ENCODE measurements around the gene ACSS1.

Gene ACSS1

GRCh38 chr20:25087186-25087929 lies 29.4 kb upstream of the ACSS1 start:
- no peaks in the 10 kb centered on the region for H3K4me1 ChIP-seq (ENCODE audit: insufficient read depth, poor library complexity, severe bottlenecking)
- DNase-seq (ENCODE audit: low spot score) (no peak), ATAC-seq (ENCODE audit: low read depth) (no peak)
- no peak for TF ChIP-seq CTCF (IDR thresholded peaks at IDR 0.05; ENCODE audit: poor library complexity, severe bottlenecking)
- H3K9me3 ChIP-seq (ENCODE audit: severe bottlenecking): no peaks in the 10 kb centered on the region
- H3K4me3 ChIP-seq (ENCODE audit: severe bottlenecking): no peak overlapping the region
- H3K36me3 ChIP-seq (ENCODE audit: low read depth): no peaks in the 10 kb centered on the region
- no peak overlapping the region for H3K27ac ChIP-seq (ENCODE audit: poor library complexity, severe bottlenecking)
- H3K27me3 ChIP-seq (ENCODE audit: insufficient read depth, poor library complexity, severe bottlenecking): peaks cover 61% of the 10 kb centered on the region

- H3K4me3 ChIP-seq (ENCODE audit: severe bottlenecking): no peak overlapping the region
- no peaks in the 10 kb centered on the region for H3K36me3 ChIP-seq (ENCODE audit: low read depth)
- no peak overlapping the region for H3K27ac ChIP-seq (ENCODE audit: poor library complexity, severe bottlenecking)
- no peaks in the 10 kb centered on the region for H3K4me1 ChIP-seq (ENCODE audit: insufficient read depth, poor library complexity, severe bottlenecking)
- H3K9me3 ChIP-seq (ENCODE audit: severe bottlenecking): no peaks in the 10 kb centered on the region
- TF ChIP-seq CTCF (IDR thresholded peaks at IDR 0.05; ENCODE audit: poor library complexity, severe bottlenecking): no peak
- peak; percentile 23 for DNase-seq (ENCODE audit: low spot score)
- ATAC-seq (ENCODE audit: low read depth): no peak
- peaks cover 71% of the 10 kb centered on the region for H3K27me3 ChIP-seq (ENCODE audit: insufficient read depth, poor library complexity, severe bottlenecking)
These were observed 28.0 kb upstream of the ACSS1 start for GRCh38 chr20:25085756-25086495.

GRCh38 chr20:25084626-25085187 lies 26.8 kb upstream of the ACSS1 start:
- no peak overlapping the region for H3K4me3 ChIP-seq (ENCODE audit: severe bottlenecking)
- peak; percentile 24 for DNase-seq (ENCODE audit: low spot score)
- no peaks in the 10 kb centered on the region for H3K4me1 ChIP-seq (ENCODE audit: insufficient read depth, poor library complexity, severe bottlenecking)

GRCh38 chr20:25083773-25084625 lies 26.1 kb upstream of the ACSS1 start:
- H3K27me3 ChIP-seq (ENCODE audit: insufficient read depth, poor library complexity, severe bottlenecking): peaks cover 82% of the 10 kb centered on the region
- no peak for TF ChIP-seq CTCF (IDR thresholded peaks at IDR 0.05; ENCODE audit: poor library complexity, severe bottlenecking)
- no peaks in the 10 kb centered on the region for H3K9me3 ChIP-seq (ENCODE audit: severe bottlenecking)
- no peaks in the 10 kb centered on the region for H3K4me1 ChIP-seq (ENCODE audit: insufficient read depth, poor library complexity, severe bottlenecking)
- ATAC-seq (ENCODE audit: low read depth) (peak; percentile 28; the same call in 2 of the 3 replicates), DNase-seq (ENCODE audit: low spot score) (peak; percentile 63)
- no peaks in the 10 kb centered on the region for H3K36me3 ChIP-seq (ENCODE audit: low read depth)
- H3K27ac ChIP-seq (ENCODE audit: poor library complexity, severe bottlenecking): no peak overlapping the region
- H3K4me3 ChIP-seq (ENCODE audit: severe bottlenecking): no peak overlapping the region

More at GRCh38 chr20:25084626-25085187, 26.8 kb upstream of the ACSS1 start:
- Histone ChIP-seq H3K9me3 (ENCODE audit: severe bottlenecking) (no peaks in the 10 kb centered on the region), H3K27ac (ENCODE audit: poor library complexity, severe bottlenecking) (no peak overlapping the region), H3K36me3 (ENCODE audit: low read depth) (no peaks in the 10 kb centered on the region), H3K27me3 (ENCODE audit: insufficient read depth, poor library complexity, severe bottlenecking) (peaks cover 75% of the 10 kb centered on the region)
- ATAC-seq (ENCODE audit: low read depth): peak; percentile 16; the same call in 1 of the 3 replicates
- TF ChIP-seq CTCF (IDR thresholded peaks at IDR 0.05; ENCODE audit: poor library complexity, severe bottlenecking): no peak
